Measurements from ENCODE around the gene COMTD1.

- no peak for TF ChIP-seq EZH2 (IDR thresholded peaks at IDR 0.05; ENCODE audit: borderline replicate concordance, low read length)
- TF ChIP-seq CTCF (conservative IDR thresholded peaks at IDR 0.05 in 1 of 2, IDR thresholded peaks at IDR 0.05 in 1 of 2; ENCODE audit: extremely low read depth in 1 of 2, insufficient read depth in 1 of 2, low read depth in 1 of 2, low read length in 2 of 2), result no peak
Observed at GRCh38 chr10:75281974-75282373, 46.2 kb upstream of the COMTD1 start.

All from mammary epithelial cell (primary cell).